Right renal pelvis (tissue), 4 donors: ENCODE results near the gene CBFB. TPM values are rescaled to one million over a fixed set of nuclear protein-coding genes. Genes with fewer than 3 reads are reported as not detected.
"Not testable (repeated sequence)": the region's sequence is repeated elsewhere in the genome, so short reads cannot be mapped to it uniquely, and the experiment has no call there.

ENCODE experiments used
- DNase-seq, 4 donors: peaks; one replicate each; pipeline ENCODE4 v3.0.0-alpha.2; 2013; ENCODE audit warnings: low read depth in 4 of 4, low spot score in 3 of 4, missing footprints in 1 of 4
- polyA plus RNA-seq, 4 donors: library from polyadenylated mRNA; unstranded; fragments of 120-200 nt; gene quantifications; one replicate each; pipeline ENCODE4 v1.2.1, GENCODE V29; 2013; ENCODE audit not compliant: insufficient read length in 4 of 4

The CBFB gene
- polyA plus RNA-seq: 10 to 100 TPM; 62.5 to 74.1 (median 66.5) TPM

- DNase-seq: peak; percentile 75 to 84 (median 81)
Observed at GRCh38 chr16:67028696-67029253, at the start of gene CBFB. Gene CBFB (plus strand): TSS chr16:67029149. CDS start chr16:67029408, 259 bp downstream.

- DNase-seq: no peak
Observed at GRCh38 chr16:66983033-66983432, 45.9 kb upstream of the CBFB start.

DNA sequence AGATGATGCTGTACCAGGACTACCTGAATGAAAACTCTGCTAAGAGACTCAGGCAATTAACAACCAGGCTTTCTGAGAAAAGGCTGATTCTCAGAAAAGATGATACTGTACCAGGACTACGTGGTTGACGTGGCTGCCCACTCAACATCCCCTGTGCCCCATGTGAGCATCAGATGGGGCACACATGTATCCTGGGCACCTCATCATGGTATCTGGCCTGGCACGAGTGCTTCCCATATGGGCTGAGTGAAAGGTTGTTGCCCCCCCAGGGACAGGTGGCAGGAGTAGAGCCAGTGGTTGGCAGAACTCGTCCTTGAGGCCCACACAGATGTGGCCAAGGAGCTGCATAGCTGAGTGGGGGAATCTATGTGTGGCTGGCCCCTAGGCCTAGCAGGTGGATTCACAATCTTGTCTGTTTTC lies 44.0 kb upstream of the CBFB start:
- DNase-seq: no peak

DNA sequence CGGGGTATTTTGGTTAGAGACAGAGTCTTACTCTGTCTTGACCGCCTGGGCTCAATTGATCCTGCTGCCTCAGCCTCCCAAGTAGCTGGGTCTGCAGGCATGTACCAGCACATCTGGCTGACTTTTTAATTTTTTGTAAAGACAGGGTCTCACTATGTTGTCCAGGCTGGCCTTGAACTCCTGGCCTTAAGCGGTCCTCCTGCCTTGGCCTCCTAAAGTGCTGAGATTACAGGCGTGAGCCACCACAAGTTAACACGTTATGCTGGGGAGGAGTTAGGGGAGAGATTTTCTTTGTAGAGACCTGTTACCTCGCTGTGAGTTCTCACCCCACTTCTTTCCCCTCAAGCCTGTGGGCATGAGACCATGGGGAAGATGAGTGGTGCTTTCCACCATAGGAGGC lies 42.4 kb upstream of the CBFB start:
- DNase-seq: no peak

- DNase-seq: no peak
Observed at GRCh38 chr16:66988197-66988788, 40.7 kb upstream of the CBFB start, which contains the start of gene CES4A. Gene CES4A (plus strand): TSS chr16:66988589. CDS start chr16:66988773, 184 bp downstream.

DNA sequence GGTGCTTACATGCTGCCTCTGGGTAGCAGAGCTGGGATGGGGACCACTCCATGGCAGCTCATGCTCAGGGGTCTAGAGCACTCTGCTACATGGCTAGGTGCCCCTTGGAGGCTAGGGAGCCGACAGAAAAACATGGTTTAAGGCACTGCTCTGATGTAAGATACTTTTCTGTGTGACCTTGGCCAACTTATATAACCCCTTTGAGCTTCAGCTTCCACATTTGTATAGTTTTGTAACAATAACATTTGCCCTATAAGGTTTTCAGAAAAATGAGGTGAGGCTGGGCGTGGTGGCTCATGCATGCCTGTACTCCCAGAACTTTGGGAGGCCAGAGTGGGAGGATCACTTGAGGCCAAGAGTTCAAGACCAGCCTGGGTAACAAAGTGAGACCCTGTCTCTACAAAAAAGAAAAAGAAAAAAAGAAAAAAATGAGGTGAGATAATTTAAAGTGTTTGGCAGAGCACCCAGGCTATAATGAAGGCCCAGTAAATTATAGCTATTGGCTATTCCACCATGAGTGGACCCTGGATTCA lies 37.3 kb upstream of the CBFB start:
- no peak for DNase-seq

GRCh38 chr16:66993558-66993957 lies 35.4 kb upstream of the CBFB start:
- not testable (repeated sequence) for DNase-seq

DNA sequence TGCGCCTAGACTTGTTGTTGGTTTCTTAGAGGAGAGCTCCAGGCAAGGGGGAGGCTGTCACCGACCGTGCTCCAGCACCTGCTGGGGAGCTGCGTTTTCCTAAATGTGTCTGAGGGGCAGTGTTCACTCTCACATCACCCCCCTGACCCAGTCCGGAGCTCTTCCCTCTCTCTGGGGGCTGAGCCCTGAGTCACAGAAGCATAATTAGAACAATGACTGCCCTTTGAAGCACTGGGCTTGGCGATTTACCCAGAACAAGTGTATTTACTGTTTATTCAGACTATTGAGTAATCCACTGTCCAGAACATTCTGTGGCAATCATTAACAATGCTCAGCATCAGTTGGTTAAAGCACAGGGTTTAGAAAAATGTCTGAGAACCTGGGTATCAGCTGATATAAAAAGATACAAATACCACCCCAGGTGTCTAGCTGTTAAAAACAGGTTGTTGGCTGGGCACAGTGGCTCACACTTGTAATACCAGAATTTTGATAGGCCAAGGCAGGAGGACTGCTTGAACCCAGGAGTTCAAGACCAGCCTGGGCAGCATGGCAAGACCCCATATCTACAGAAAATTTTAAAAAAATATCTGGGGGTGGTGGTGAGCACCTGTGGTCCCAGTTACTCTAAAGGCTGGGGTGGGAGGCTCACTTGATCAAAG lies 32.5 kb upstream of the CBFB start:
- no peak for DNase-seq

DNA sequence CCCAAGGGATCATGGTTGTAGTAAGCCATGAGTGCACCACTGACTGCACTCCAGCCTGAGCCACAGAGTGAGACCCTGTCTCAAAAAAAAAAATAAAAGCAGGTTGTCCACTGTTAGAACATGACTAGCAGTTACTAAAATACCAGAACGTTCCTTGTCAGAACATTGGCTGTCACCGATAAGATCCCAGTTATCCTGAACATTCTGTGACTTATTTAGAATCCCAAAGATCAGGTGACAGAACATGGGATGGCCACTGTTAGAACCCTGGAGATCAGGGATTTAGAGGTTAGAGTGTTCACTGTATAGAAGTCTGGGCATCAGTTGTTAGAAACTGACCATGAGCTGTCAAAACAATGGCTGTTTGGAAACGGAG lies 32.0 kb upstream of the CBFB start:
- DNase-seq: no peak

DNA sequence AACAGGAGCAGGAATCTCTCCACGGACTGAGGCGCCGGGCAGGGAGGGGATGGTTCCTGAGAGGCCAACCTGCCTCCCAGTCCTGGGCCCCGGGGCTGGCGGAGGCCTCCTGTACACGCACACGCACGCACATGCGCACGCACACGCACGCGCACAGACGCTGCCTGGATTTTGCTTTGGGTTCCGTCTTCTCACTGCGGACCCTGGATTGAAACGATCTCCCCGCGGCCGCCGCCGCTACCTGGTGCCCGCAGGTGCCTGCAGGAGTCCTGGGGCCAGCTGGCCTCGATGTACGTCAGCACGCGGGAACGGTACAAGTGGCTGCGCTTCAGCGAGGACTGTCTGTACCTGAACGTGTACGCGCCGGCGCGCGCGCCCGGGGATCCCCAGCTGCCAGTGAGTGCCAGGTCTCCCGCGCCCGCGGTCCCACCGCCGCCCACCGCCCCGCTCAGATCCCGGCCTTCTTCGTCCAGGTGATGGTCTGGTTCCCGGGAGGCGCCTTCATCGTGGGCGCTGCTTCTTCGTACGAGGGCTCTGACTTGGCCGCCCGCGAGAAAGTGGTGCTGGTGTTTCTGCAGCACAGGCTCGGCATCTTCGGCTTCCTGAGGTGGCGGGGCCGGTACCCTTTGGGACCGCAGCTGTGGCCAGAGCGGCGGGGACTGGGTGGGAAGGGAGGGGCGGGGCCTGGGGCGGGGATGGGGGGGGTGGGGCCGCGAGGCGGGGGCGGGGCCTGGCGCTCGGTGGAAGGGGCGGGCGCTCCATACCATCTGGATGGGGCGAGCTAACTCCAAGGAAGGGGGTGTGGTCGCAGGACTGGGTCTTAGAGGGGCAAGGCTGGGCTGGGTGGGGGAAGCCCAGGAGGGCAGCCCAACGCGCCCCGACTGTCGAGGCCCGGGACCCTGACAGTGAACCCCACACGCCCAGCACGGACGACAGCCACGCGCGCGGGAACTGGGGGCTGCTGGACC lies 28.3 kb upstream of the CBFB start:
- DNase-seq: no peak

GRCh38 chr16:67001726-67002125 lies 27.2 kb upstream of the CBFB start:
- no peak for DNase-seq

DNA sequence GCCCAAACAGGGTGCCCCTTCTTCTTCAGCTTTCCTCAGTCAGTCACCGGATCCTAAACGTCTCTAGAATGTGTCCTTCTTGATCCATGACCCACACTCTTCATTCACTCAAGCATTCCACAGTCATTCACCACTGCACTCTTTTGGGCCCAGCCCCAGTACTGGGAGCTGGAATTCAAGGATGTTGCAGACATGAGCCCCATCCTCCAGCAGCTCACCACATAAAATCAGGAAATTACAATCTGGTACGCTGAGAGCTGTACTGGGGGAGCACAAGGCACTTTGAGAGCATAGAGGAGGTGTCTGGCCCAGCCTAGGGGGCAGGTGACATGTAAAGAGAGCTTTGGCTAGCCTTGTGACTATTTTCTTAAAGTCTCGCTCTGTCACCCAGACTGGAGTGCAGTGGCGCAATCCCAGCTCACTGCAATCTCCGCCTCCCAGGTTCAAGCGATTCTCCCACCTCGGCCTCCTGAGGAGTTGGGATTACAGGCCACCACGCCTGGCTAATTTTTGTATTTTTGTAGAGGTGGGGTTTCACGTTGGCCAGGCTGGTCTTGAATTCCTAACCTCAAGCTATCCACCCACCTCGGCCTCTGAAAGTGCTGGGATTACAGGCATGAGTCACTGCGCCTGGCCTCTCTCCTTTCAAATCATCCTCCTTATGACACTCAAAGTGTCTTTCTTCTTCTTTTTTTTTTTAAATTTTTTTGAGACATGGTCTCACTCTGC lies 21.9 kb upstream of the CBFB start:
- DNase-seq: no peak

DNA sequence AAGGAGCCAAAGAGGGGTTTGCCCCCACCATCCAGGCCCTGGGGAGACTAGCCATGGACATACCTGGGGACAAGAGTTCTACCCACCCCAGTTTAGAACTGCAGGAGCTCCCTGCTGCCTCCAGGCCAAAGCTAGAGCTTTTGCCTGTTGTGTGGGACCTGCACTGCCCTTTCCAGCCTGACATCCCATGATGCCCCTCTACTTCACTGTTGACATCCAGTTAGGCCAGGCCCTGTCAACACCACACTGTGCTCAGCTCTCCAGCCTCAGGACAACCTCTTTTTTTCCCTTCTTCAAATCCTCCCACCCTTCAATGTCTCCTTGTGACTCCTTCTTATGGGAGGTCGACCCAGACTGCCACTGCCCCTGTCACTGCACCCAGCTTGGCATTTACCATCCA lies 19.8 kb upstream of the CBFB start:
- DNase-seq: no peak

- DNase-seq: no peak
Observed at GRCh38 chr16:67011274-67011673, 17.7 kb upstream of the CBFB start.

GRCh38 chr16:67013233-67013822 lies 15.6 kb upstream of the CBFB start:
- DNase-seq: no peak

- DNase-seq: peak in 3 of 4 donors; percentile 77 to 85 (median 81)
Observed at GRCh38 chr16:67013823-67014633, 14.9 kb upstream of the CBFB start.

GRCh38 chr16:67014634-67015312 lies 14.2 kb upstream of the CBFB start:
- no peak for DNase-seq

DNA sequence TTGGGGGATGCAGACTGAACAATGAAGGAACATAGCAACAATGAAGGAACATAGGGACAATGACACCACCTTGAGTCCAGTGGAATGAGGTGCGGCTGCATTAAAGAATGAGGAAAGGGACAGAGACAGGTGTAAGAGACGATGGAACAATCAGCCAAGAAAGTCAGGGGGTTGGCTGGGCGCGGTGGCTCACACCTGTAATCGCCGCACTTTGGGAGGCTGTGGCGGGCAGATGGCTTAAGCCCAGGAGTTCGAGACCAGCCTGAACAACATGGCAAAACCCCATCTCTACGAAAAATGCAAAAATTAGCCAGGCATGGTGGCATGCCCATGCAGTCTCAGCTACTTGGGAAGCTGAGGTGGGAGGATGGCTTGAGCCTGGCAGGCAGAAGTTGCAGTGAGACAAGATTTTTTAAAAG lies 13.6 kb upstream of the CBFB start:
- DNase-seq: no peak
